A673 (cell line): ENCODE data around the gene OST4.

ENCODE experiments used
- EZH2 ChIP-seq: fragments of 200-600 bp; sonication (generic); IDR thresholded peaks from 2 replicates; pipeline ENCODE4 v1.6.1; 2017; ENCODE audit warnings: borderline replicate concordance, low read depth, mild to moderate bottlenecking, mixed read lengths, antibody characterized with exemption, low read length; ENCODE audit not compliant: poor library complexity, severe bottlenecking
- TF ChIP-seq, protein P1 (sequence below): fragments of 300-800, 200-600 bp; sonication (generic); conservative IDR thresholded peaks from 2 replicates; pipeline ENCODE4 v1.5.1; 2017; ENCODE audit warnings: low read depth, mild to moderate bottlenecking, antibody characterized with exemption, low read length, moderate library complexity, mixed read lengths

- TF ChIP-seq, protein P1, sequence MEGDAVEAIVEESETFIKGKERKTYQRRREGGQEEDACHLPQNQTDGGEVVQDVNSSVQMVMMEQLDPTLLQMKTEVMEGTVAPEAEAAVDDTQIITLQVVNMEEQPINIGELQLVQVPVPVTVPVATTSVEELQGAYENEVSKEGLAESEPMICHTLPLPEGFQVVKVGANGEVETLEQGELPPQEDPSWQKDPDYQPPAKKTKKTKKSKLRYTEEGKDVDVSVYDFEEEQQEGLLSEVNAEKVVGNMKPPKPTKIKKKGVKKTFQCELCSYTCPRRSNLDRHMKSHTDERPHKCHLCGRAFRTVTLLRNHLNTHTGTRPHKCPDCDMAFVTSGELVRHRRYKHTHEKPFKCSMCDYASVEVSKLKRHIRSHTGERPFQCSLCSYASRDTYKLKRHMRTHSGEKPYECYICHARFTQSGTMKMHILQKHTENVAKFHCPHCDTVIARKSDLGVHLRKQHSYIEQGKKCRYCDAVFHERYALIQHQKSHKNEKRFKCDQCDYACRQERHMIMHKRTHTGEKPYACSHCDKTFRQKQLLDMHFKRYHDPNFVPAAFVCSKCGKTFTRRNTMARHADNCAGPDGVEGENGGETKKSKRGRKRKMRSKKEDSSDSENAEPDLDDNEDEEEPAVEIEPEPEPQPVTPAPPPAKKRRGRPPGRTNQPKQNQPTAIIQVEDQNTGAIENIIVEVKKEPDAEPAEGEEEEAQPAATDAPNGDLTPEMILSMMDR = no peak
- TF ChIP-seq EZH2 = no peak
These were observed 14.2 kb upstream of the OST4 start for GRCh38 chr2:27085673-27086089.
